Adipocyte (in vitro differentiated cells): Measurements from ENCODE around the gene LDHD.

Experiments
- DNase-seq: peaks from one replicate; pipeline ENCODE4 v3.0.0-alpha.2; 2015; ENCODE audit warnings: low read depth
- H3K27me3 ChIP-seq: replicated peaks from 2 replicates; pipeline ENCODE4 v1.7.0; 2013; ENCODE audit warnings: mild to moderate bottlenecking, low read length, moderate library complexity; ENCODE audit not compliant: control insufficient read depth, insufficient read depth
- H3K36me3 ChIP-seq: 2 replicates; pipeline ENCODE4 v1.7.0; 2013; ENCODE audit warnings: low read length, mild to moderate bottlenecking, moderate library complexity; ENCODE audit not compliant: control insufficient read depth, insufficient read depth, severe bottlenecking
- H3K4me1 ChIP-seq: 2 replicates; pipeline ENCODE4 v1.7.0; 2013; ENCODE audit warnings: mild to moderate bottlenecking, low read length, moderate library complexity; ENCODE audit not compliant: control insufficient read depth, insufficient read depth
- H3K4me3 ChIP-seq: 2 replicates; pipeline ENCODE4 v1.7.0; 2013; ENCODE audit warnings: mild to moderate bottlenecking, low read length, moderate library complexity
- H3K9ac ChIP-seq: 2 replicates; pipeline ENCODE4 v1.7.0; 2013; ENCODE audit warnings: mild to moderate bottlenecking, low read length, moderate library complexity
- H3K9me3 ChIP-seq: 2 replicates; pipeline ENCODE4 v1.7.0; 2013; ENCODE audit warnings: mild to moderate bottlenecking, low read length, moderate library complexity; ENCODE audit not compliant: control insufficient read depth

LDHD gene

DNA sequence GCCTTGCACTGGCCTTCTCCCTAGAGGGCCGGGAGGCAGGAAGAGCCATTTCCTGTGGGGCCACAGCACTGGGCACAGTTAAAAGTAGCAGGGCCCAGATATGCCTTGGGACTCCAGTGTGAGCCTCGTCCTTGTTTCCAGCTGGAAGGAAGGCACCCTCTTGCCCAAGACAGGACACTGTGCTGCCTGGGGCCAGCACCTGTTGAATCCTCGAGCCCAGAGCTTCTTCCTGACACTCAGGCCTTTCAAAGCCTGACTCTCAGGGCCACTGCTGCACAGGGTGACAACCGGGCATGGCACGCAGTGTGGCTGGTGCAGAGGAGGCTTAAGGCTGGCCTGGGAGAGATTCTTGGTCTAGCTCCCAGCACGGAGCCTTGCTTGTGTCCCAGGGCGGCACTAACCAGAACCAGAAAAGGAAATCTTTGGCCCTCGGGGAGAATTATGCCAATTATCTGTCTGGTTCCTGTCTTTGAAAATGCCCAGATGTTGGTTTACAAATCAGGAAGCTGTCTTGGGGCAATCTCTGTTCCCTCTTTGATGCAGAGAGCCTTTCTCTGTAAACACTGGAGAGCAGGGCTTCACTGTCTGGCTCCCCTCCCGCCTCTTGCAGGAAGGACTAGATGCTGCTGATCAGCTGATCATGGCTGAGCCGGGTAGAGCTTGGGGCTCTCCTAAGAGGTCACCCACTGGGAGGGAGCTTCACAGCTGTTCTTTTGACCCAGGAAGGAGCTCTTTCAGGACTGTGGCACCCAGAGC is 11.1 kb downstream of the LDHD start:
- Histone ChIP-seq H3K9me3 (no peaks in the 10 kb centered on the region), H3K27me3 (no peaks in the 10 kb centered on the region), H3K4me3 (no peak overlapping the region), H3K4me1 (peaks cover 35% of the 10 kb centered on the region), H3K36me3 (no peaks in the 10 kb centered on the region), H3K9ac (no peak overlapping the region)
- peak; percentile 67 for DNase-seq

- no peaks in the 10 kb centered on the region for H3K36me3 ChIP-seq
- no peak overlapping the region for H3K4me3 ChIP-seq
- H3K27me3 ChIP-seq, result no peaks in the 10 kb centered on the region
- no peaks in the 10 kb centered on the region for H3K9me3 ChIP-seq
- no peak for DNase-seq
- H3K4me1 ChIP-seq, result peaks cover 32% of the 10 kb centered on the region
- H3K9ac ChIP-seq, result no peak overlapping the region
Measured at GRCh38 chr16:75104836-75105235, 11.7 kb downstream of the LDHD start.

DNA sequence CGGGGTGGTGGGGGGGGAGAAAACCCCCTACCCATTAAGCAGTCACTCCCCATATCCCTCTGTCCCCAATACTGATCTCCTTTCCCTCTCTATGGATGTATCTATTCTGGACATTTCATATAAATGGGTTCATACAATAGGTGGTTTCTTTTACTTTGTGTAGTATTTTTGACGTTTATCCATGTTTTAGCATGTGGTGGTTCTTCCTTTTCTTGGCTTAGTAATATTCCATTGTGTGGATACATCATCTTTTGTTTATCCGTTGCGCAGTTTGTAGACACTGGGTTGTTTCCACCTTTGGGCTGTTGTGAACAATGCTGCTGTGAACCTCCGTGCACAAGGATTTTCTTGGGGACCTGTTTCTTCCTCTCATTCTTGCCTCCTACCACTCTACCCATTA is 12.6 kb downstream of the LDHD start:
- Histone ChIP-seq H3K9me3 (no peaks in the 10 kb centered on the region), H3K36me3 (no peaks in the 10 kb centered on the region), H3K27me3 (no peaks in the 10 kb centered on the region), H3K4me1 (peaks cover 26% of the 10 kb centered on the region), H3K4me3 (no peak overlapping the region), H3K9ac (no peak overlapping the region)
- no peak for DNase-seq

- Histone ChIP-seq H3K9me3 (no peaks in the 10 kb centered on the region), H3K4me3 (no peak overlapping the region), H3K4me1 (peaks cover 12% of the 10 kb centered on the region), H3K36me3 (no peaks in the 10 kb centered on the region), H3K9ac (no peak overlapping the region), H3K27me3 (no peaks in the 10 kb centered on the region)
- no peak for DNase-seq
Measured at GRCh38 chr16:75102595-75102994, 14.0 kb downstream of the LDHD start.

DNA sequence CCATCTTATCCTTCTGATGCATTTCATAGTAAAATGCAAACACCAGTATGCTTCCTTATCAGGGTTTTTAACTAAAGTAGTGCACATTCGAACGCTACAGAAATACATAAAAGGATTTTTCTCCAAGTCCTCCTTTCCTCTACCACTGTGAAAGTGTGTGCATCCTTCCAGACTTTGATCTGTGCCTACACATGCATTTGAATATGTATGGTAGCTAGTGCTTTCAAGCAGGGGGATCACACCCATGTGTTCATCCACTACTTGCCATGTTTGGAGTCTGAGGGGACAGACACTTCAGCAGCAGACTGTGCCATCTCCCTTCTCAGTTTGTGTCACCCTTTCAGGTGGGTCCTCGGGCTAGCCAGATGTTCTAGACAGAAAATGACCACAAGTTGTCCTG is 14.9 kb downstream of the LDHD start:
- H3K4me1 ChIP-seq, result peaks cover 11% of the 10 kb centered on the region
- no peaks in the 10 kb centered on the region for H3K9me3 ChIP-seq
- H3K9ac ChIP-seq, result no peak overlapping the region
- no peaks in the 10 kb centered on the region for H3K27me3 ChIP-seq
- no peaks in the 10 kb centered on the region for H3K36me3 ChIP-seq
- no peak for DNase-seq
- no peak overlapping the region for H3K4me3 ChIP-seq

DNA sequence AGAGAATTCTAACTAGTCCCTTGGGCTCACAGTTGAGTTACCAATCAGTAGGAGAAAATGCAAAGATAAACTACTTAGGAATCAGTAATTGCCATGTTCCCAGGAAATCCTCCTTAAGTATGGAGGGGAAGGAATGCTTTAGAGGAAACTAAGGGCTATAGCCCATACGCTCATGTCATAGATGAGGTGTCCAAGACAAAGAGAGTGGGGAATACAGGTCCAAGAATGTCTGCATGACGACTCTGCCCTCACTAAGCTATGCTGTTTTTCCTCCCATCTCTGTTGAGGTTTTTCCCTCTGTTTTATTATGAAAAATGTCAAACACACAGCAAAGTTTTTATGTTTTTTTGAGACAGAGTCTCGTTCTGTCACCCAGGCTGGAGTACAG is 16.0 kb downstream of the LDHD start:
- no peak for DNase-seq
- H3K9ac ChIP-seq, result no peak overlapping the region
- peaks cover 11% of the 10 kb centered on the region for H3K4me1 ChIP-seq
- peaks cover 3% of the 10 kb centered on the region for H3K36me3 ChIP-seq
- H3K4me3 ChIP-seq, result no peak overlapping the region
- no peaks in the 10 kb centered on the region for H3K9me3 ChIP-seq
- no peaks in the 10 kb centered on the region for H3K27me3 ChIP-seq

GRCh38 chr16:75099738-75100602 is 16.6 kb downstream of the LDHD start:
- Histone ChIP-seq H3K27me3 (no peaks in the 10 kb centered on the region), H3K9me3 (no peaks in the 10 kb centered on the region), H3K4me3 (no peak overlapping the region), H3K4me1 (peaks cover 6% of the 10 kb centered on the region), H3K36me3 (peaks cover 3% of the 10 kb centered on the region), H3K9ac (no peak overlapping the region)
- no peak for DNase-seq

GRCh38 chr16:75099075-75099667 is 17.4 kb downstream of the LDHD start:
- no peak for DNase-seq

GRCh38 chr16:75097941-75098901 is 18.4 kb downstream of the LDHD start:
- H3K27me3 ChIP-seq, result no peaks in the 10 kb centered on the region
- H3K9me3 ChIP-seq, result no peaks in the 10 kb centered on the region
- H3K4me3 ChIP-seq, result no peak overlapping the region
- no peak overlapping the region for H3K9ac ChIP-seq
- peaks cover 6% of the 10 kb centered on the region for H3K4me1 ChIP-seq
- DNase-seq, result no peak
- peaks cover 3% of the 10 kb centered on the region for H3K36me3 ChIP-seq

More at GRCh38 chr16:75099075-75099667, 17.4 kb downstream of the LDHD start:
- peaks cover 6% of the 10 kb centered on the region for H3K4me1 ChIP-seq
- peaks cover 3% of the 10 kb centered on the region for H3K36me3 ChIP-seq
- H3K4me3 ChIP-seq, result no peak overlapping the region
- no peaks in the 10 kb centered on the region for H3K9me3 ChIP-seq
- H3K27me3 ChIP-seq, result no peaks in the 10 kb centered on the region
- H3K9ac ChIP-seq, result no peak overlapping the region

DNA sequence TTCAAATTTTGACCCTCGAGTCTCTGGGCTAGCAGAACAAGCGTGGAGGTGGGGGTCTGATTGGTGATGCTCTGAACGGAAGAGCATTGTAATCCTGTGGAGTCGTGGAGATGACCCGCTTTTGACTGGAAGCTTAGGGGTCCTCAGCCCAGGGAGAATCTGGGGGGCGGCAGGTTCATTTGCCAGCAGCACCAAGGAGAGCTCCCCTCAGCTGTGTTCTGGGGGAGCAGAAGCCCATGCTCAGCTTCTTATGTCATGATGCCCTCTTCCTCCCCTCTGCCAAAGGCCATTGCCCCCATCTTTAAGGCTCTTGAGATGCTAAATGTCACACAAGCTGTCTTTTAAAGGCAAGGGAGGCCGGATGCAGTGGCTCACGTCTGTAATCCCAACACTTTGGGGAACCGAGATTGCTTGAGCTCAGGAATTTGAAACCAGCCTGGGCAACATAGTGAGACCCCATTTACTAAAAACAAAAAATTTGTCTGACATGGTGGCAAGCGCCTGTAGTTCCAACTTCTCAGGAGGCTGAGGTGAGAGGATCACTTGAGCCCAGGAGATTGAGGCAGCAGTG is 19.3 kb downstream of the LDHD start:
- Histone ChIP-seq H3K9ac (no peak overlapping the region), H3K4me1 (peaks cover 6% of the 10 kb centered on the region), H3K9me3 (no peaks in the 10 kb centered on the region), H3K36me3 (peaks cover 3% of the 10 kb centered on the region), H3K4me3 (no peak overlapping the region), H3K27me3 (no peaks in the 10 kb centered on the region)
- no peak for DNase-seq
